SK-N-SH treated with all-trans-retinoic acid at 6 μM for 48 hours (cell line): ENCODE results near the gene B4GALNT3.

Experiments used
- ATAC-seq: fragments of 200-7000 bp; cut with Tn5 transposase; 3 replicates; pipeline ENCODE4 v1.9.1; 2020; ENCODE audit warnings: mild to moderate bottlenecking, moderate library complexity
- ARNTL ChIP-seq: fragments of 450-650 bp; formaldehyde crosslinking; IDR thresholded peaks from 2 replicates; pipeline ENCODE4 v1.5.0; 2020; ENCODE audit warnings: low read depth, mild to moderate bottlenecking, moderate library complexity, borderline replicate concordance
- BACH2 ChIP-seq: fragments of 250-450 bp; sonication (Bioruptor Pico); IDR thresholded peaks from 2 replicates; pipeline ENCODE4 v1.9.0; 2021; ENCODE audit warnings: mild to moderate bottlenecking, borderline replicate concordance
- CSDC2 ChIP-seq: fragments of 250-450 bp; sonication (Bioruptor Pico); IDR thresholded peaks from 2 replicates; pipeline ENCODE4 v1.5.0; 2020; ENCODE audit warnings: mild to moderate bottlenecking, moderate library complexity
- ESRRG ChIP-seq: fragments of 250-450 bp; sonication (Bioruptor Pico); IDR thresholded peaks from 2 replicates; pipeline ENCODE4 v1.6.1; 2021; ENCODE audit warnings: mild to moderate bottlenecking
- GLIS3 ChIP-seq: fragments of 250-450 bp; sonication (Bioruptor Pico); IDR thresholded peaks from 2 replicates; pipeline ENCODE4 v1.5.0; 2020; ENCODE audit warnings: mild to moderate bottlenecking, moderate library complexity
- ISL1 ChIP-seq: fragments of 250-450 bp; sonication (Bioruptor Pico); IDR thresholded peaks from 2 replicates; pipeline ENCODE4 v2.1.2; 2022; ENCODE audit warnings: mild to moderate bottlenecking, moderate library complexity
- OSR1 ChIP-seq: fragments of 250-450 bp; sonication (Bioruptor Pico); IDR thresholded peaks from 2 replicates; pipeline ENCODE4 v1.8.0; 2022; ENCODE audit warnings: moderate library complexity, mild to moderate bottlenecking, inconsistent platforms
- PPARA ChIP-seq: fragments of 250-450 bp; sonication (Bioruptor Pico); IDR thresholded peaks from 2 replicates; pipeline ENCODE4 v1.5.0; 2020; ENCODE audit warnings: mild to moderate bottlenecking, borderline replicate concordance
- RARB ChIP-seq: fragments of 250-450 bp; sonication (Bioruptor Pico); IDR thresholded peaks from 2 replicates; pipeline ENCODE4 v1.8.0; 2021; ENCODE audit warnings: mild to moderate bottlenecking, moderate library complexity
- SNAI2 ChIP-seq: fragments of 250-450 bp; sonication (Bioruptor Pico); IDR thresholded peaks from 2 replicates; pipeline ENCODE4 v1.5.0; 2020; ENCODE audit warnings: mild to moderate bottlenecking, moderate library complexity
- TCF4 ChIP-seq: fragments of 250-450 bp; sonication (Bioruptor Pico); IDR thresholded peaks from 2 replicates; pipeline ENCODE4 v1.8.0; 2021; ENCODE audit warnings: mild to moderate bottlenecking, moderate library complexity, borderline replicate concordance
- ZC3H10 ChIP-seq: fragments of 250-450 bp; sonication (Bioruptor Pico); IDR thresholded peaks from 2 replicates; pipeline ENCODE4 v1.5.1; 2021; ENCODE audit warnings: mild to moderate bottlenecking, moderate library complexity
- ZFP3 ChIP-seq: fragments of 250-450 bp; sonication (Bioruptor Pico); IDR thresholded peaks from 2 replicates; pipeline ENCODE4 v1.5.0; 2020; ENCODE audit warnings: mild to moderate bottlenecking, moderate library complexity
- ZFP30 ChIP-seq: fragments of 450-650 bp; formaldehyde crosslinking; IDR thresholded peaks from 2 replicates; pipeline ENCODE4 v1.5.0; 2022; ENCODE audit warnings: mild to moderate bottlenecking, moderate library complexity
- ZNF565 ChIP-seq: fragments of 450-650 bp; formaldehyde crosslinking; conservative IDR thresholded peaks from 2 replicates; pipeline ENCODE4 v1.5.0; 2020; ENCODE audit warnings: low read depth, mild to moderate bottlenecking, moderate library complexity
- ZNF70 ChIP-seq: fragments of 450-650 bp; formaldehyde crosslinking; IDR thresholded peaks from 2 replicates; pipeline ENCODE4 v1.5.0; 2020; ENCODE audit warnings: mild to moderate bottlenecking, moderate library complexity
- ZNF8 ChIP-seq: fragments of 450-650 bp; formaldehyde crosslinking; IDR thresholded peaks from 2 replicates; pipeline ENCODE4 v1.5.0; 2020; ENCODE audit warnings: mild to moderate bottlenecking, moderate library complexity
- TF ChIP-seq, protein P1 (sequence below): fragments of 250-450 bp; sonication (Bioruptor Pico); IDR thresholded peaks from 2 replicates; pipeline ENCODE4 v1.8.0; 2021; ENCODE audit warnings: low read depth, mild to moderate bottlenecking, moderate library complexity, borderline replicate concordance
- TF ChIP-seq, protein P2 (sequence below): fragments of 250-450 bp; sonication (Bioruptor Pico); IDR thresholded peaks from 2 replicates; pipeline ENCODE4 v1.8.0; 2020; ENCODE audit warnings: mild to moderate bottlenecking, moderate library complexity, borderline replicate concordance
- TF ChIP-seq, protein P3 (sequence below): fragments of 250-450 bp; sonication (Bioruptor Pico); IDR thresholded peaks from 2 replicates; pipeline ENCODE4 v1.5.0; 2020; ENCODE audit warnings: mild to moderate bottlenecking, moderate library complexity
- TF ChIP-seq, protein P4 (sequence below): fragments of 250-450 bp; sonication (Bioruptor Pico); IDR thresholded peaks from 2 replicates; pipeline ENCODE4 v1.5.1; 2020; ENCODE audit warnings: low read depth, mild to moderate bottlenecking, moderate library complexity
- TF ChIP-seq, protein P5 (sequence below): fragments of 250-450 bp; sonication (Bioruptor Pico); IDR thresholded peaks from 2 replicates; pipeline ENCODE4 v1.5.1; 2021; ENCODE audit warnings: mild to moderate bottlenecking, moderate library complexity

B4GALNT3 gene

DNA sequence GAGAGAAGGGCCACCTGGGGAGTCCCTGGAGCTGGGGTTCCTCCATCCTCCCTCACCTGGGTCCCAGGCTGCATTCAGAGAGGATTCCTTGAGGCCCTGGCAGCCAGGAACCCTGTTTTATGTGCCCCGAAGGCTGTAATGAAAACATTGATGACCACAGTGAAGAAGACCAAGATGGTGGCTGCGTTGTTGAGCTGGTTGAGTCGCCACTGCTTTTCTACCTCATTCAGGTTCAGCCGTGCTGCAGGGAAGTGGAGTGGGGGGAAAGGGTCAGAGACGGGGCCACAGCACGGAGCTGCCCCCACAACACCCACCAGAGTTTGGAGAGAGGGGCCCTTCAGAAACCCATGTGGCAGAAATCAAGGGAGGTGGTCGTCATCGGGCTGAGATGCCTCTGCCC is 105.4 kb downstream of the B4GALNT3 start:
- ATAC-seq: no peak
- TF ChIP-seq ARNTL (CRISPR knock-in tag) (no peak), BACH2 (no peak), ZNF8 (CRISPR knock-in tag) (no peak), ZC3H10 (CRISPR knock-in tag) (no peak), ZFP3 (CRISPR knock-in tag) (no peak), PPARA (CRISPR knock-in tag) (no peak)
- TF ChIP-seq, protein P1, sequence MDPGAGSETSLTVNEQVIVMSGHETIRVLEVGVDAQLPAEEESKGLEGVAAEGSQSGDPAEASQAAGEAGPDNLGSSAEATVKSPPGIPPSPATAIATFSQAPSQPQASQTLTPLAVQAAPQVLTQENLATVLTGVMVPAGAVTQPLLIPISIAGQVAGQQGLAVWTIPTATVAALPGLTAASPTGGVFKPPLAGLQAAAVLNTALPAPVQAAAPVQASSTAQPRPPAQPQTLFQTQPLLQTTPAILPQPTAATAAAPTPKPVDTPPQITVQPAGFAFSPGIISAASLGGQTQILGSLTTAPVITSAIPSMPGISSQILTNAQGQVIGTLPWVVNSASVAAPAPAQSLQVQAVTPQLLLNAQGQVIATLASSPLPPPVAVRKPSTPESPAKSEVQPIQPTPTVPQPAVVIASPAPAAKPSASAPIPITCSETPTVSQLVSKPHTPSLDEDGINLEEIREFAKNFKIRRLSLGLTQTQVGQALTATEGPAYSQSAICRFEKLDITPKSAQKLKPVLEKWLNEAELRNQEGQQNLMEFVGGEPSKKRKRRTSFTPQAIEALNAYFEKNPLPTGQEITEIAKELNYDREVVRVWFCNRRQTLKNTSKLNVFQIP (CRISPR knock-in tag): no peak
- TF ChIP-seq, protein P2, sequence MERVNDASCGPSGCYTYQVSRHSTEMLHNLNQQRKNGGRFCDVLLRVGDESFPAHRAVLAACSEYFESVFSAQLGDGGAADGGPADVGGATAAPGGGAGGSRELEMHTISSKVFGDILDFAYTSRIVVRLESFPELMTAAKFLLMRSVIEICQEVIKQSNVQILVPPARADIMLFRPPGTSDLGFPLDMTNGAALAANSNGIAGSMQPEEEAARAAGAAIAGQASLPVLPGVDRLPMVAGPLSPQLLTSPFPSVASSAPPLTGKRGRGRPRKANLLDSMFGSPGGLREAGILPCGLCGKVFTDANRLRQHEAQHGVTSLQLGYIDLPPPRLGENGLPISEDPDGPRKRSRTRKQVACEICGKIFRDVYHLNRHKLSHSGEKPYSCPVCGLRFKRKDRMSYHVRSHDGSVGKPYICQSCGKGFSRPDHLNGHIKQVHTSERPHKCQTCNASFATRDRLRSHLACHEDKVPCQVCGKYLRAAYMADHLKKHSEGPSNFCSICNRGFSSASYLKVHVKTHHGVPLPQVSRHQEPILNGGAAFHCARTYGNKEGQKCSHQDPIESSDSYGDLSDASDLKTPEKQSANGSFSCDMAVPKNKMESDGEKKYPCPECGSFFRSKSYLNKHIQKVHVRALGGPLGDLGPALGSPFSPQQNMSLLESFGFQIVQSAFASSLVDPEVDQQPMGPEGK (CRISPR knock-in tag): no peak

DNA sequence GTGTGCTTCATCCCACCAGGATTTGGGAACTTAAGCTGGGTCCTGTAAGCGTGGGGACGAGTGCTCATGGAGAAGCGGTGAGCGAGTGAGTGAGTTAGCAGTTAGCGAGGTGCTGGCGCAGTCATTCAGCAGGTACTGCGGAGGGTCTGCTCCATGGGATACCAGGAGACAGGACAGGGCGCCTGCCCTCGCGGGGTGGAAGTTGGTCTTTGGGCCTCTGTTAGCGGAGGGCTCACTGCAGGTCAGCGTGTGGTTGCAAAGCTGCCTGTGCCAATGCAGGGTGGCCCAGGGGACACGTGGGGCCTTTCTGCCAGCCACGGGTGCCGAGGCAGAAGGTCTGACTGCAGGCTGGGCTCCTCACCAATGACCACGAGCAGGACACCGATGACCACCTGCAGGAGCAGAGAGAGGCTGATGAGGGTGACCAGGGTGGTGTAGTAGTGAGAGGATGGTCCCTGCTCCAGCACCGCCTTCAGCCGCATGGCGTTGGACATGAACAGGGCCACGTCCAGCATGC is 105.9 kb downstream of the B4GALNT3 start:
- TF ChIP-seq, protein P3, sequence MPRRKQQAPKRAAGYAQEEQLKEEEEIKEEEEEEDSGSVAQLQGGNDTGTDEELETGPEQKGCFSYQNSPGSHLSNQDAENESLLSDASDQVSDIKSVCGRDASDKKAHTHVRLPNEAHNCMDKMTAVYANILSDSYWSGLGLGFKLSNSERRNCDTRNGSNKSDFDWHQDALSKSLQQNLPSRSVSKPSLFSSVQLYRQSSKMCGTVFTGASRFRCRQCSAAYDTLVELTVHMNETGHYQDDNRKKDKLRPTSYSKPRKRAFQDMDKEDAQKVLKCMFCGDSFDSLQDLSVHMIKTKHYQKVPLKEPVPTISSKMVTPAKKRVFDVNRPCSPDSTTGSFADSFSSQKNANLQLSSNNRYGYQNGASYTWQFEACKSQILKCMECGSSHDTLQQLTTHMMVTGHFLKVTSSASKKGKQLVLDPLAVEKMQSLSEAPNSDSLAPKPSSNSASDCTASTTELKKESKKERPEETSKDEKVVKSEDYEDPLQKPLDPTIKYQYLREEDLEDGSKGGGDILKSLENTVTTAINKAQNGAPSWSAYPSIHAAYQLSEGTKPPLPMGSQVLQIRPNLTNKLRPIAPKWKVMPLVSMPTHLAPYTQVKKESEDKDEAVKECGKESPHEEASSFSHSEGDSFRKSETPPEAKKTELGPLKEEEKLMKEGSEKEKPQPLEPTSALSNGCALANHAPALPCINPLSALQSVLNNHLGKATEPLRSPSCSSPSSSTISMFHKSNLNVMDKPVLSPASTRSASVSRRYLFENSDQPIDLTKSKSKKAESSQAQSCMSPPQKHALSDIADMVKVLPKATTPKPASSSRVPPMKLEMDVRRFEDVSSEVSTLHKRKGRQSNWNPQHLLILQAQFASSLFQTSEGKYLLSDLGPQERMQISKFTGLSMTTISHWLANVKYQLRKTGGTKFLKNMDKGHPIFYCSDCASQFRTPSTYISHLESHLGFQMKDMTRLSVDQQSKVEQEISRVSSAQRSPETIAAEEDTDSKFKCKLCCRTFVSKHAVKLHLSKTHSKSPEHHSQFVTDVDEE: no peak
- TF ChIP-seq ZFP3 (CRISPR knock-in tag) (no peak), ZFP30 (no peak), PPARA (CRISPR knock-in tag) (no peak), ZNF70 (no peak), BACH2 (no peak), ZNF565 (no peak), ZNF8 (CRISPR knock-in tag) (no peak), CSDC2 (CRISPR knock-in tag) (no peak), GLIS3 (CRISPR knock-in tag) (no peak), ARNTL (CRISPR knock-in tag) (no peak), RARB (CRISPR knock-in tag) (no peak)
- TF ChIP-seq, all 23 proteins: peak for 0
- no peak for ATAC-seq

DNA sequence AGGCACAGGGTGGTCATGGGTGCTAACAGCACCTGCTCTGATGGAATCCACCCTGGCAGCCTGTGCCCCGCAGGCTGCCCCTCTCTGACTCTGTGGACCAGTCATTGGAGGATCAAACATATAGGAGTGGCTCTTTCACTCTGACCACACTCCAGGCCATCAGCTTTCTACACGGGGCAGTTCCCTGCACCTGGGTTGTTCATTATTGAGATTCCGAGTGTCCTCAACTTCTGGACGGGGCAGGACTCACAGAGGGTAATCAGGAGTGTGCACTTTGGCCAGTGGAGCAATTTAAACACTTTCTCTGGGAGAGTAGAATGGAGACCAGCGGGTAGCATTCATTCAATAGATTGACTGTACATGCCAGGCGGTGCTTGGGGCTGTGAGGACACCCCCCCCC is 108.7 kb downstream of the B4GALNT3 start:
- ATAC-seq: no peak
- no peak for TF ChIP-seq ZNF8 (CRISPR knock-in tag)
- no peak for TF ChIP-seq SNAI2 (CRISPR knock-in tag)
- no peak for TF ChIP-seq ESRRG (CRISPR knock-in tag)
- TF ChIP-seq OSR1: no peak
- TF ChIP-seq, protein P2 (CRISPR knock-in tag): no peak

DNA sequence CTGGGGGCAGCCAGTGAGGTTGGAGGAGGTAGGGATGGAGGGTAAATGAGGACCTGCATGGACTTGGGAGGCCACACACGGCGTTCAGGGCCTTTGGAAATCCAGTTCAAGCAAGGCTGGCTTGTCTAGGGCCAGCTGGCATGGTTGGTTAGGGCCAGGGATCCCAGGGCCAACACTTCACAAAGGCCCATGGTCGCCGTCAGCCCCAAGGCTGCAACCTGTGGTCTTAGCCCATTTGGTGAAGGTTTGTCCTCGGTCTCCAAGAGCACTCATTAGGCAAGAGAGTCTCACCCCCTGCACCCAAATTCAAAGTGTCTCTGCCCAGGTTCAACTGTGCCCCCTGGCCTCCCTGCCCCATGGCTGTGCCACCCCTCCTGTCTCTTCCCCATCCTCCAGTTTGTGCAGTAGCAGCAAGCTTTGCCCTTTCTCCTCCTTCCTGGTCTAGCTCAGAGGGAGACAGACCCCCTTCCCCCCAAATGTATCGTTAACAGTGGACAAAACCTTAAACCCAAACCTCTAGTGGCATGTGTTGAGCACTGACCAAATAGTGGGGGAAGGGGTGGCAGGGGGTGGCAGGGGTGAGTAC is 109.4 kb downstream of the B4GALNT3 start:
- ATAC-seq: no peak
- TF ChIP-seq CSDC2 (CRISPR knock-in tag) (no peak), ESRRG (CRISPR knock-in tag) (no peak), ISL1 (CRISPR knock-in tag) (no peak), TCF4 (CRISPR knock-in tag) (no peak)
- TF ChIP-seq, protein P1 (CRISPR knock-in tag): no peak
- TF ChIP-seq, protein P4, sequence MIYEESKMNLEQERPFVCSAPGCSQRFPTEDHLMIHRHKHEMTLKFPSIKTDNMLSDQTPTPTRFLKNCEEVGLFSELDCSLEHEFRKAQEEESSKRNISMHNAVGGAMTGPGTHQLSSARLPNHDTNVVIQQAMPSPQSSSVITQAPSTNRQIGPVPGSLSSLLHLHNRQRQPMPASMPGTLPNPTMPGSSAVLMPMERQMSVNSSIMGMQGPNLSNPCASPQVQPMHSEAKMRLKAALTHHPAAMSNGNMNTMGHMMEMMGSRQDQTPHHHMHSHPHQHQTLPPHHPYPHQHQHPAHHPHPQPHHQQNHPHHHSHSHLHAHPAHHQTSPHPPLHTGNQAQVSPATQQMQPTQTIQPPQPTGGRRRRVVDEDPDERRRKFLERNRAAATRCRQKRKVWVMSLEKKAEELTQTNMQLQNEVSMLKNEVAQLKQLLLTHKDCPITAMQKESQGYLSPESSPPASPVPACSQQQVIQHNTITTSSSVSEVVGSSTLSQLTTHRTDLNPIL (CRISPR knock-in tag): no peak
- TF ChIP-seq, protein P5, sequence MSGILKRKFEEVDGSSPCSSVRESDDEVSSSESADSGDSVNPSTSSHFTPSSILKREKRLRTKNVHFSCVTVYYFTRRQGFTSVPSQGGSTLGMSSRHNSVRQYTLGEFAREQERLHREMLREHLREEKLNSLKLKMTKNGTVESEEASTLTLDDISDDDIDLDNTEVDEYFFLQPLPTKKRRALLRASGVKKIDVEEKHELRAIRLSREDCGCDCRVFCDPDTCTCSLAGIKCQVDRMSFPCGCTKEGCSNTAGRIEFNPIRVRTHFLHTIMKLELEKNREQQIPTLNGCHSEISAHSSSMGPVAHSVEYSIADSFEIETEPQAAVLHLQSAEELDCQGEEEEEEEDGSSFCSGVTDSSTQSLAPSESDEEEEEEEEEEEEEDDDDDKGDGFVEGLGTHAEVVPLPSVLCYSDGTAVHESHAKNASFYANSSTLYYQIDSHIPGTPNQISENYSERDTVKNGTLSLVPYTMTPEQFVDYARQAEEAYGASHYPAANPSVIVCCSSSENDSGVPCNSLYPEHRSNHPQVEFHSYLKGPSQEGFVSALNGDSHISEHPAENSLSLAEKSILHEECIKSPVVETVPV (CRISPR knock-in tag): no peak
